ENCODE results near the gene MAPK8. TPM values are rescaled to one million over a fixed set of nuclear protein-coding genes. Genes with fewer than 3 reads are reported as not detected.

The MAPK8 gene
- total RNA-seq, 2 experiments from 2014 or later, result 43.2 to 44.8 TPM

GRCh38 chr10:48478980-48479811, 172.7 kb downstream of the MAPK8 start:
- Mint-ChIP-seq H3K4me1 (no peaks in the 10 kb centered on the region), H3K27me3 (no peaks in the 10 kb centered on the region), H3K36me3 (no peaks in the 10 kb centered on the region), H3K9me3 (no peaks in the 10 kb centered on the region), H3K4me3 (no peak overlapping the region), H3K27ac (no peak overlapping the region)
- no peak for DNase-seq

GRCh38 chr10:48480397-48481374, 174.2 kb downstream of the MAPK8 start:
- no peak for DNase-seq
- H3K36me3 Mint-ChIP-seq, result no peaks in the 10 kb centered on the region

GRCh38 chr10:48481385-48481784, 174.9 kb downstream of the MAPK8 start:
- H3K4me3 Mint-ChIP-seq, result no peak overlapping the region
- no peak for DNase-seq
- no peak overlapping the region for H3K27ac Mint-ChIP-seq
- no peaks in the 10 kb centered on the region for H3K9me3 Mint-ChIP-seq
- no peaks in the 10 kb centered on the region for H3K36me3 Mint-ChIP-seq
- H3K27me3 Mint-ChIP-seq, result peaks cover 6% of the 10 kb centered on the region
- no peaks in the 10 kb centered on the region for H3K4me1 Mint-ChIP-seq

More at GRCh38 chr10:48480397-48481374, 174.2 kb downstream of the MAPK8 start:
- Mint-ChIP-seq H3K9me3 (no peaks in the 10 kb centered on the region), H3K4me1 (no peaks in the 10 kb centered on the region), H3K4me3 (no peak overlapping the region), H3K27me3 (peaks cover 6% of the 10 kb centered on the region), H3K27ac (no peak overlapping the region)

- Mint-ChIP-seq H3K4me1 (no peaks in the 10 kb centered on the region), H3K4me3 (no peak overlapping the region), H3K27ac (no peak overlapping the region), H3K36me3 (no peaks in the 10 kb centered on the region), H3K9me3 (no peaks in the 10 kb centered on the region), H3K27me3 (peaks cover 11% of the 10 kb centered on the region)
- DNase-seq, result no peak
These were observed 175.7 kb downstream of the MAPK8 start for GRCh38 chr10:48482207-48482606.

- no peak for DNase-seq
- no peak overlapping the region for H3K4me3 Mint-ChIP-seq
- no peaks in the 10 kb centered on the region for H3K9me3 Mint-ChIP-seq
- peaks cover 13% of the 10 kb centered on the region for H3K27me3 Mint-ChIP-seq
- no peak overlapping the region for H3K27ac Mint-ChIP-seq
- no peaks in the 10 kb centered on the region for H3K4me1 Mint-ChIP-seq
- H3K36me3 Mint-ChIP-seq, result no peaks in the 10 kb centered on the region
These were observed 178.4 kb downstream of the MAPK8 start for GRCh38 chr10:48484911-48485310.

GRCh38 chr10:48485711-48486110, 179.2 kb downstream of the MAPK8 start:
- Mint-ChIP-seq H3K27ac (no peak overlapping the region), H3K4me1 (no peaks in the 10 kb centered on the region), H3K4me3 (no peak overlapping the region), H3K27me3 (peaks cover 14% of the 10 kb centered on the region), H3K9me3 (no peaks in the 10 kb centered on the region), H3K36me3 (no peaks in the 10 kb centered on the region)
- no peak for DNase-seq

GRCh38 chr10:48487244-48487643, 180.8 kb downstream of the MAPK8 start:
- Mint-ChIP-seq H3K9me3 (no peaks in the 10 kb centered on the region), H3K36me3 (no peaks in the 10 kb centered on the region), H3K27me3 (peaks cover 16% of the 10 kb centered on the region), H3K27ac (no peak overlapping the region), H3K4me3 (no peak overlapping the region), H3K4me1 (no peaks in the 10 kb centered on the region)
- DNase-seq, result no peak

Other genes starting within 250 kb of the MAPK8 start
- not detected for gene FRMPD2, start 32.0 kb upstream of the MAPK8 start, total RNA-seq

All from activated naive CD8-positive, alpha-beta T cell treated with anti-CD3 and anti-CD28 coated beads for 36 hours (primary cell).